Coronary artery (tissue), 2 donors: ENCODE data around the gene GMDS.

Source experiments
- DNase-seq: peaks from one replicate; pipeline ENCODE4 v3.0.0-alpha.2; 2017; ENCODE audit warnings: low spot score
- H3K27ac ChIP-seq, 2 donors: fragments of 200-600 bp; sonication (generic); one replicate each; pipeline ENCODE4 v1.5.1; 2016 to 2019
- H3K4me3 ChIP-seq: fragments of 200-600 bp; sonication (generic); 2 replicates; pipeline ENCODE4 v1.5.1; 2016; ENCODE audit warnings: mild to moderate bottlenecking, moderate library complexity
- CTCF ChIP-seq: fragments of 200-600 bp; sonication (generic); IDR thresholded peaks from one replicate; pipeline ENCODE4 v1.5.1; 2019; ENCODE audit warnings: antibody characterized with exemption

The GMDS gene

GRCh38 chr6:2196079-2196679 lies 49.2 kb downstream of the GMDS start:
- no peak overlapping the region for H3K4me3 ChIP-seq
- H3K27ac ChIP-seq, result no peak overlapping the region
- DNase-seq, result no peak
- peak; percentile 80 for TF ChIP-seq CTCF

- no peak for TF ChIP-seq CTCF
- no peak for DNase-seq
Observed at GRCh38 chr6:2194643-2195042, 50.8 kb downstream of the GMDS start.

GRCh38 chr6:2193931-2194330 lies 51.5 kb downstream of the GMDS start:
- no peak for TF ChIP-seq CTCF
- DNase-seq, result no peak
- no peak overlapping the region for H3K4me3 ChIP-seq
- no peak overlapping the region for H3K27ac ChIP-seq

More at GRCh38 chr6:2194643-2195042, 50.8 kb downstream of the GMDS start:
- Histone ChIP-seq H3K4me3 (no peak overlapping the region), H3K27ac (no peak overlapping the region)

- Histone ChIP-seq H3K4me3 (no peak overlapping the region), H3K27ac (no peak overlapping the region)
- TF ChIP-seq CTCF, result no peak
- no peak for DNase-seq
Observed at GRCh38 chr6:2192976-2193375, 52.4 kb downstream of the GMDS start.

GRCh38 chr6:2191390-2191740 lies 54.0 kb downstream of the GMDS start:
- DNase-seq, result no peak

GRCh38 chr6:2190661-2191389 lies 54.6 kb downstream of the GMDS start:
- no peak for DNase-seq
- TF ChIP-seq CTCF, result no peak
- Histone ChIP-seq H3K27ac (no peak overlapping the region), H3K4me3 (no peak overlapping the region)

More at GRCh38 chr6:2191390-2191740, 54.0 kb downstream of the GMDS start:
- no peak for TF ChIP-seq CTCF
- Histone ChIP-seq H3K27ac (no peak overlapping the region), H3K4me3 (no peak overlapping the region)

- DNase-seq, result no peak
- no peak for TF ChIP-seq CTCF
- Histone ChIP-seq H3K4me3 (no peak overlapping the region), H3K27ac (no peak overlapping the region)
Observed at GRCh38 chr6:2188856-2189384, 56.5 kb downstream of the GMDS start.
